NCI-H2029 (cell line): ENCODE results near the gene IPO9.
"Not testable (repeated sequence)": the region's sequence is repeated elsewhere in the genome, so short reads cannot be mapped to it uniquely, and the experiment has no call there.

Experiments used
- DNase-seq: peaks from one replicate; lab custom pipeline; 2025; lab: John Stamatoyannopoulos, UW

The IPO9 gene

GRCh38 chr1:201848230-201848629 lies 19.3 kb downstream of the IPO9 start:
- DNase-seq, result no peak

GRCh38 chr1:201849372-201850052 lies 20.6 kb downstream of the IPO9 start:
- DNase-seq, result no peak

DNA sequence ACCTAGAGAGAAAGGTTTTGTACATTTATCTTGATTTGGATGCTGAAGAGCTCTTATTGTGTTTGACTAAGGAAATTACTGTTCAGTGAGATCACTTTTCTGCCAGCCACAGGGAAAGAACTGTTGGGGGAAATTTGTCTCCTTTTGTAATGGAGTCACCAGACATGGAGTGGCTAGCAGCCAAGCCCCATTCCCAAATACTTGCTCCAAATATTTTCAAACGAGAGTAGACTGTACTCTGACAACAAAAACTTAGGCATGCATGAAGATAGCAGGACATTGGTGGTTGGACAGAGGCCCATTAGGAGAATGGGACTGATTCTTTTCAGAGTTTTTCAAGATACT lies 21.1 kb downstream of the IPO9 start:
- DNase-seq, result peak; percentile 3

DNA sequence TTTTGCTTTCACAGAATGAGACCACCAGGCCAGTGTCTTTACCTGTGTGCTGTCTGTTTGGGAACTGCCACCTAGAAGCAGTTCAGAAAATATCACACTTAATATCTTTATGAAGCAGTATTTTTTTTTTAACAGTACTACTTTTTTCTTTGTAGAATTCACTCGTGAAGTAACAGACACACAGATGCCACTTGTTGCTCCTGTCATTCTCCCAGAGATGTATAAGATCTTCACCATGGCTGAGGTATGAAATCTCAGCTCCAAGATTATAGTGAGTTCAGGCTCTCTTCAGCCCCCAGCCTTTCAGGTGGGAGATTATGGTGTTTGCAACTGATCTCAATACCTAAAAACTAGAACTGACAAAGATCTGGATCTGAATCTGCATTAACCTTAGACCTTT lies 23.0 kb downstream of the IPO9 start:
- DNase-seq, result no peak

GRCh38 chr1:201856722-201857121 lies 27.8 kb downstream of the IPO9 start:
- DNase-seq, result not testable (repeated sequence)

GRCh38 chr1:201859424-201859823 lies 30.5 kb downstream of the IPO9 start:
- no peak for DNase-seq

GRCh38 chr1:201861448-201861847 lies 32.5 kb downstream of the IPO9 start:
- DNase-seq, result no peak

GRCh38 chr1:201870397-201870796 lies 41.4 kb downstream of the IPO9 start:
- no peak for DNase-seq

DNA sequence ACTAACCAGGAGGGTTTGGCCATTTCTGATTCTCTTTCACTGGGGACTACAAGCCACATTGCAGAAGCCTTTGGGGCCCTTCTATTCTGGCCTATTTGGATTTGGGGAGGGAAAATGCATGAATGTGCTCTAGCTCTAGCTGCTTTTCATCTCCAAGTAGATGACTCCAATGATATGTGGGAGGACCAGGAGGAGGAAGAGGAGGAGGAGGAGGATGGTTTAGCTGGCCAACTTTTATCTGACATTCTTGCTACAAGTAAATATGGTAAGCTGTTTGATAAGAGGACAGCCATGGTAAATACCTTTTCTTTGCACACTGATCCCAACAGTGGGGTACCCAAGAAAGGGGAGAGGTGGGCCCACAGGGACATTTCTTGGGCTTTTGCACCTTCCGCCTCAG lies 45.7 kb downstream of the IPO9 start:
- no peak for DNase-seq

- no peak for DNase-seq
Measured at GRCh38 chr1:201876148-201876818, 47.3 kb downstream of the IPO9 start.

DNA sequence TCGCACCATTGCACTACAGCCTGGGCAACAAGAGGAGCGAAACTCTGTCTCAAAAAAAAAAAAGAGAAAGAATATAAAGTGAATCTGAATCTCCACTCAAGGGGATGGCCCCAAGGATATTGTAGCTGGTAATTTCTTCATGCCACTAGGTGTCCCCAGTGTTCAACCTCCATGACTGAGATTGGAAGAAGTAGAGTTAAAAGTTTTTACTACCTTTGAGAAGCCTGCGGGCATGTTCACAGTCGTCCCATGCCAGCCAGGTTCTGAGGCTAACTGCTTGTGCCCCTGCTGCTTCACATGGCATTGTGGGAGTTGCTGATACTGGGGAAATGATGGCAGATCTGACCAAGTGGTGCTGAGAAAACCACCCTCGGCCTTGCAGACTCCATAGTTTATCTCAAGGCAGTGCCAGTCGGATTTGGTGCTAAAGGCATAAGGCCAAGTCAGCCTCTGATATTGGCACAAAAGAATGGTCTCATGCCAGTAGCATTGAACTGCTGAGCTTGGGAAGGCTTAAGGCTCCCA lies 49.0 kb downstream of the IPO9 start:
- no peak for DNase-seq

DNA sequence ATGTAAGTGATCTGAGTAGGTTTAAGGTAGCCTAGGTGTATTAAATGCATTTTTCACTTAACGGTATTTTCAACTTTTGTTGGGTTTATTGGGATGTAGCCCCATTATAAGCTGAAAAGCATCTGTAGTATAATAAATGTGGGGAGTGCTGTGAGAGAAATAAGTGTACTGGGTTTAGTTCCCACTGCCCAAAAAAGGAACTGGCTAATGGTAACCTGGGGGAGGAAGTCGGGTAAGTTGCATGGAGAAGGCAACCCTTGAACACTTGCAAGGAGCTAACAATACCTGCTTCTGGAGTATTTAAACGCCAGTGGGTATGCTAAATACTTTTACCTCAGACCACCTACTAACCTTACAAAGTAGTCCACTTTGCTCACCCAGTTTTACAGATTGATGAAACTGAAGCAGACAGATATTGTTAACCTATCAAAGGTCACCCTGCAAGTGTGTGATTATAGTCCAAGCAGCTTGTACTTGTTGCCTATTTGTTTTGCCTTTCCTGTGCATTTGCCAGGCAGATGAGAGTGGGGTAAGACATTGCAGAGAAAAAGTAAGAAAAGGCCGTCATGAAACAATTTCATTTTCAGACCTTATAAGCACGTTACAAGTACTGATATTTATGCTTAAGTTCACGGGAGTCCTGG lies 52.1 kb downstream of the IPO9 start:
- DNase-seq, result no peak

DNA sequence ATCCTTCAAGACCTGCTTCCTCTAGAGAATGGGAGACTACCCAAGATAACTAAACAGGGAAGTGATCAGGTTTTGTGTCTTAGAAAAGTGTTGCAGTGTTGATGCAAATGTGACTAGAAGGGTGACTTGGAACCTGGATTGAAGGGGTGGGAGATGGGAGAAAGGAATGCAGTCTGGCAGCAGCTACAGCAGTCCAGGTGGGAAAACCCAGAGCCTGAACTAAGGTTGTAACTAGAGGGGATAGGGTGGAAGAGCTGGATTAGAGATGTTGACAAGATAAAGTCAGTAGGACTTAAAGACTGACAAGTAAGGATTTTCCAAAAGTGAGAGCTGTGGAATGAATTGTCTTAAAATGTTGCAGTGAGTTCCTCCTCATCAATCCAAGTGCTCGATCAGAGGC lies 52.7 kb downstream of the IPO9 start:
- no peak for DNase-seq

- no peak for DNase-seq
Measured at GRCh38 chr1:201882665-201883132, 53.7 kb downstream of the IPO9 start.

- DNase-seq, result no peak
Measured at GRCh38 chr1:201883266-201883665, 54.3 kb downstream of the IPO9 start.

- DNase-seq, result no peak
Measured at GRCh38 chr1:201883786-201884185, 54.8 kb downstream of the IPO9 start.

GRCh38 chr1:201884425-201884824 lies 55.5 kb downstream of the IPO9 start:
- no peak for DNase-seq

DNA sequence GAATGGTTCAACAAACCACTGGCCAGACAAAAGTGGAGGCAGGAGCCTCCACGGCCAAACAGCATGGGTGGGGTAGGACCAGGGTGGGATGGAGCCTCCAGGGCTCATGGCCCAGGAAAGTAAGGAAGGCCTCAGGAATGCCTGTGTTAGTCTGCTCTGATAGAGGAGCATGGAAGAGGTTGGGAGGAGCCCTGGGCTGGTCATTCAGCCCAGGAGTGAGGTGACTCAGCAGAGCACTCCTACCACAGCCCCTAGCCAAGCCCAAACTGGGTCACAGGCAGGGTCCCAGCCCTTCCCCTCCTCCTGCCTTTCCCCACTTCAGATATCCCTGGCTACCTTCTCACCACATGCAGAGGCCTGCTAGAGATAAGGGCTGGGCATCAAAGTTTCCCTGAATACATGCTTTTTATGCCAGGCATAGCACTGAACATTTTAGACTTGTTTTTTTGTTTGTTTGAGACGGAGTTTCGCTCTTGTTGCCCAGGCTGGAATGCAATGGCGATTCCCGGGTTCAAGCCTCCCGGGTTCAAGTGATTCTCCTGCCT lies 56.6 kb downstream of the IPO9 start:
- DNase-seq, result no peak

GRCh38 chr1:201886103-201886885 lies 57.3 kb downstream of the IPO9 start:
- no peak for DNase-seq

GRCh38 chr1:201887116-201887866 lies 58.3 kb downstream of the IPO9 start:
- no peak for DNase-seq
